Duodenal mucosa (tissue), 2 donors: ENCODE measurements around the gene MED10.

Experiments
- H3K27ac ChIP-seq: one replicate; pipeline ENCODE4 v1.7.0; 2013; ENCODE audit warnings: low read depth, low read length
- H3K27me3 ChIP-seq, 2 donors: one replicate each; pipeline ENCODE4 v1.7.0; 2013; ENCODE audit warnings: low read length in 2 of 2, control low read depth in 1 of 2; ENCODE audit not compliant: insufficient read depth in 2 of 2, control insufficient read depth in 1 of 2
- H3K36me3 ChIP-seq, 2 donors: one replicate each; pipeline ENCODE4 v1.7.0; 2013; ENCODE audit warnings: low read length in 2 of 2, control low read depth in 1 of 2; ENCODE audit not compliant: insufficient read depth in 2 of 2, control insufficient read depth in 1 of 2
- H3K4me1 ChIP-seq, 2 donors: one replicate each; pipeline ENCODE4 v1.7.0; 2013; ENCODE audit warnings: low read length in 2 of 2, control low read depth in 1 of 2; ENCODE audit not compliant: insufficient read depth in 2 of 2, control insufficient read depth in 1 of 2
- H3K4me3 ChIP-seq, 2 donors: one replicate each; pipeline ENCODE4 v1.7.0; 2013; ENCODE audit warnings: low read length in 2 of 2, low read depth in 1 of 2
- H3K9ac ChIP-seq, 2 donors: one replicate each; pipeline ENCODE4 v1.7.0; 2013; ENCODE audit warnings: low read length in 2 of 2, low read depth in 1 of 2
- H3K9me3 ChIP-seq, 2 donors: one replicate each; pipeline ENCODE4 v1.7.0; 2013; ENCODE audit warnings: low read length in 2 of 2, control low read depth in 1 of 2; ENCODE audit not compliant: control insufficient read depth in 1 of 2

MED10 gene

GRCh38 chr5:6338135-6338534 is 40.2 kb downstream of the MED10 start:
- Histone ChIP-seq H3K4me3 (no peak overlapping the region), H3K4me1 (no peaks in the 10 kb centered on the region), H3K27me3 (no peaks in the 10 kb centered on the region), H3K27ac (no peak overlapping the region), H3K36me3 (no peaks in the 10 kb centered on the region), H3K9me3 (no peaks in the 10 kb centered on the region), H3K9ac (no peak overlapping the region)

GRCh38 chr5:6333182-6333905 is 45.0 kb downstream of the MED10 start:
- Histone ChIP-seq H3K27ac (no peak overlapping the region), H3K9ac (no peak overlapping the region), H3K4me3 (no peak overlapping the region), H3K4me1 (no peaks in the 10 kb centered on the region), H3K9me3 (peaks cover 0 to 5% of the 10 kb centered on the region in 2 donors), H3K27me3 (no peaks in the 10 kb centered on the region), H3K36me3 (no peaks in the 10 kb centered on the region)

GRCh38 chr5:6328173-6328572 is 50.2 kb downstream of the MED10 start:
- Histone ChIP-seq H3K4me3 (no peak overlapping the region), H3K36me3 (no peaks in the 10 kb centered on the region), H3K27me3 (no peaks in the 10 kb centered on the region), H3K27ac (no peak overlapping the region), H3K9me3 (peaks cover 0 to 5% of the 10 kb centered on the region in 2 donors), H3K4me1 (no peaks in the 10 kb centered on the region), H3K9ac (no peak overlapping the region)

DNA sequence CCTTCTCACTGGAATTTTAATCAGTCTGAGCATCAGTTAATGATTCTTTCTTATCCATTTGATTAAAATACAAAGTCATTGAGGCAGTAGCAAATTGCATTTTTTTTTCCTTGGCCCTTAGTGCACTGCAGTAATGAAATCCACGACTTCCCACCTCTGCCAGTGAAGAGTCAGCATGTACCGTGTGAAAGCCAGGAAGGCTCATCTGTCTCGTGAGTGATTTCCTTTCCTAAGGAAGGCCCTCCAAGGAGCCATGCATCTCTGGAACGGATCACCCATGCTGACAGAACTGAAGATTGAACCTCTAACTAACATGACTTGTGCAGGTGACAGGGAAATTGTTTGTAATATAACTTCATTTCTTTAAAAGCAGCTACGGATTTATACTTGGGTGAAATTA is 51.6 kb downstream of the MED10 start:
- Histone ChIP-seq H3K36me3 (no peaks in the 10 kb centered on the region), H3K4me3 (no peak overlapping the region), H3K27ac (no peak overlapping the region), H3K4me1 (no peaks in the 10 kb centered on the region), H3K9me3 (peaks cover 0 to 5% of the 10 kb centered on the region in 2 donors), H3K9ac (no peak overlapping the region), H3K27me3 (no peaks in the 10 kb centered on the region)

DNA sequence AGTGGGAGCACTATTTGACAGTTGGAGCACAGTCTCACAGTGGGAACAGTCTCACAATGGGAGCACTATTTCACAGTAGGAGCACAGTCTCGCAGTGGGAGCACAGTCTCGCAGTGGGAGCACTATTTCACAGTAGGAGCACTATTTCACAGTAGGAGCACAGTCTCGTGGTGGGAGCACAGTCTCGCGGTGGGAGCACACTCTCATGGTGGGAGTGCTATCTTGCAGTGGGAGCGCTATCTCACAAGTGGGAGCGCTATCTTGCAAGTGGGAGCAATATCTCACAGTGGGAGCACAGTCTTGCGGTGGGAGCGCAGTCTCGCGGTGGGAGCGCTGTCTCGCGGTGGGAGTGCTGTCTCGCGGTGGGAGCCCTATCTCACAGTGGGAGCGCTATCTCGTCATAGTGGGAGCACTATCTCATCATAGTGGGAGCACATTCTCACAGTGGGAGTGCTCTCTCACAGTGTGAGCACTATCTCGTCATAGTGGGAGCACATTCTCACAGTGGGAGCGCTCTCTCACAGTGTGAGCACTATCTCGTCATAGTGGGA is 56.1 kb downstream of the MED10 start:
- H3K36me3 ChIP-seq = no peaks in the 10 kb centered on the region
- H3K9ac ChIP-seq = no peak overlapping the region

More for the DNA sequence above, 56.1 kb downstream of the MED10 start:
- Histone ChIP-seq H3K27ac (no peak overlapping the region), H3K4me1 (no peaks in the 10 kb centered on the region), H3K9me3 (peaks cover 0 to 6% of the 10 kb centered on the region in 2 donors), H3K27me3 (no peaks in the 10 kb centered on the region), H3K4me3 (no peak overlapping the region)
